KOPT-K1 (cell line): ENCODE results near the gene MAGI2.
"Not testable (repeated sequence)": the region's sequence is repeated elsewhere in the genome, so short reads cannot be mapped to it uniquely, and the experiment has no call there.

ENCODE experiments used
- H3K27ac ChIP-seq: fragments of 200-600 bp; sonication (generic); 2 replicates; pipeline ENCODE4 v1.5.1; 2016; ENCODE audit warnings: antibody characterized with exemption, mild to moderate bottlenecking, low read depth, low read length; ENCODE audit not compliant: poor library complexity, severe bottlenecking
- H3K36me3 ChIP-seq: fragments of 200-600 bp; sonication (generic); 2 replicates; pipeline ENCODE4 v1.5.1; 2017; ENCODE audit warnings: antibody characterized with exemption, mild to moderate bottlenecking, low read length, moderate library complexity; ENCODE audit not compliant: insufficient read depth
- H3K9me3 ChIP-seq: fragments of 200-600 bp; sonication (generic); 2 replicates; pipeline ENCODE4 v1.5.1; 2017; ENCODE audit warnings: antibody characterized with exemption, low read length, mild to moderate bottlenecking; ENCODE audit not compliant: insufficient read depth, poor library complexity, severe bottlenecking

Gene MAGI2

DNA sequence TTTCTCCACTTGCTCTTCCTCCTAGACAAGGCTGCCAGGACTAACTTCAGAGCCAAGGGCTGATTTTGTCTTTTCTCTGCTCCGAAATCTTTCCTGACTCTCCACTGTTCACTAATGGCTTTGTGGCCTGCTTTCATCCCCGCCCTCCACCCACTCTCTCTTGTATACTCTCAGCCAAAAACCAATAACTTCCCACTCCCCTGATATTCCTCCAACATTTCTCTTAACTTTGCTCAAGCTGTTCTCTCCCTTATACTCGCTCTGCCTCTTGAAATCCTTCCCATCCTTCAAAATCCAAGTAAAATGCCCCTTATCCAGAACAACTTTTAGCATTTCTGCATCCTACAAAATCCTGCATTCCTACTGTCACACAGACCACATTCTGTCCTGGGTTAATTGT is 1440.1 kb downstream of the MAGI2 start:
- Histone ChIP-seq H3K36me3 (no peaks in the 10 kb centered on the region), H3K27ac (no peak overlapping the region), H3K9me3 (no peaks in the 10 kb centered on the region)

DNA sequence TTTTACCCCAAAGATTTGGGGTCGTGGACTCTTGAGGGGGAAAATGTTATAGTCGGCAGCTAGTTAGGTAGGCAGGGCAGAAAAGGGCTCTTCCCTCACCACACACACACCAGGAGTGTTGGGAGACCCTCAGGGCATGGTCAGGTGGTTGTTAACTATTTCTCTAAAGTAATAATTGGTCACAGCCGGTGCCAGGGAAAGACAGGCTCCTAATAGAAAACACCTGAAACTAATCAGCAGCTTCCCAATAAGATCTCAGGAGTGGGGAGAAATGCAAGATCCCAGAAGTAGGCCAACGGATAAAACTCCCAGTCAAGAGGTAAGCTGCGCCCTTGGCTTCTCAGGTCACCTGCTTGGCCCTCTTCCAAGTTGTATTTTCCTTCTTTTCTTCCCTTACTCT is 1441.8 kb downstream of the MAGI2 start:
- no peaks in the 10 kb centered on the region for H3K36me3 ChIP-seq
- no peaks in the 10 kb centered on the region for H3K9me3 ChIP-seq
- H3K27ac ChIP-seq = no peak overlapping the region

DNA sequence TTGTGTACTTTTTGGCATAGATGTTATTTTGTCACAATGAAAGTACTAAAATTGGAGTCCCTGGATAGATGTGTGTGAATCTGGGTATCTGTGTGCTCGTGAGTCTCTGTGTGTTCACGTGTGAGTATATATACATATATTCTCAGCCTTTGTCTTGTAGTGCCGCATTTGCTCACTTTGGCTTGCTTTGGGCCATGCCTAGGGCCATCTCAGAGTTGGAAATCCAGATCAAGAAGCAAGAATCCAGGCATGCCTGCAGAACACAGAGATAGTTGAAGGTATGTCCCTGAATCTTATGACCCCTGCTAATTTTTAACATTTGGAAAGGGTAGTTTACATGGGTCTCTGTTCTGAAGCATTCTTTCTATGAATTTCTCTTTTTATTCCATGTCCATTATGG is 1446.2 kb downstream of the MAGI2 start:
- Histone ChIP-seq H3K36me3 (no peaks in the 10 kb centered on the region), H3K27ac (no peak overlapping the region), H3K9me3 (no peaks in the 10 kb centered on the region)

DNA sequence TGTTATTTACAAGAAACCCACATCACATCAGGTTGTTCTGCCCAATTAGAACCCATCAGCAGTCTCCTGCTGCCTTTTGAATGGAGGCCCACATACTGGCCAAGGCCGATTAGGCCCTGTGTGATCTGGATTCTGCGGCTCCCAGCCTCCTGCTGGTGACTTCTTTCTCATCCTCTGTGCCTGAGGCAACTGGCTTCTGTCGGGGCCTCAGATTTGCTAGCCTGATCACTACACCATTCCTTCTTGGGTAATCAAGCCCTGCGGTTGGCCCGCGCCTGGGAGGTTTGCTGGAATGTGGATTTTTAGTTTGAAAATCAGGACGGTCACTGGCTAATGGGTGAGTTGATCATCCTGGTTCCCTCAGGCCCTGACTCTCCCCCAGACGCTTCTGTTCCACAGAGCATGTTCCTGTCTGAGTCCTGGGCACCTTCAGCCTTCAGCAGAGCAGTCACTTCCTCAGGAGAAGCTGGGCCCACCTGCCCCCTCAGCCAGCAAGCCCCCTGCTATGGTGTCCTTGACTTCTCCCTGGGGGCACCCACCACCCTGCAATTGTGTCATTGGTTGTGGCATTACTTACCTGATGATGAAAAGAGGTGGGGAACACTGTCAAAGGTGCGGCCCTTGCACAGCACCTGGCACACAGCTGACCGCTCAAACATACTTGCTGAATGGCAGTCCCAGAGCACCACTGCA is 1447.3 kb downstream of the MAGI2 start:
- Histone ChIP-seq H3K27ac (no peak overlapping the region), H3K36me3 (no peaks in the 10 kb centered on the region), H3K9me3 (no peaks in the 10 kb centered on the region)

DNA sequence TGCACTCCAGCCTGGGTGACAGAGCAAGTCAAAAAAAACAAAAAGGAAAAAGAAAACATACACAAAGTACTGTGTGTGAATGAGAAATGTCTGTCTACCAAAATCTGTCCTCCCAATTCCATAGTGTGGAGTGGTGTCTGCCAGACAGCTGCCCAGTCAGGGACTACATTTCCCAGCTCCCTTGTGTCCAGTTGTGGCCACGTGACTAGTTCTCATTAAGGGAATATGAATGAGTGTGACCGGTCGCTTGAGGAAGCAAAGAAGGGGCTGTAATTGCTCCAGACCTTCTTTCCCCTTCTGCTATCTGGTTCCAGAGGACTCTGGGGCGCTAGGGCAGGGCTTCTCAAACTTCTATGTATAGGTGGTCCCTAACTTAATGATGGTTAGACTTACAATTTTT is 1450.8 kb downstream of the MAGI2 start:
- no peaks in the 10 kb centered on the region for H3K9me3 ChIP-seq
- no peaks in the 10 kb centered on the region for H3K36me3 ChIP-seq
- H3K27ac ChIP-seq = no peak overlapping the region

DNA sequence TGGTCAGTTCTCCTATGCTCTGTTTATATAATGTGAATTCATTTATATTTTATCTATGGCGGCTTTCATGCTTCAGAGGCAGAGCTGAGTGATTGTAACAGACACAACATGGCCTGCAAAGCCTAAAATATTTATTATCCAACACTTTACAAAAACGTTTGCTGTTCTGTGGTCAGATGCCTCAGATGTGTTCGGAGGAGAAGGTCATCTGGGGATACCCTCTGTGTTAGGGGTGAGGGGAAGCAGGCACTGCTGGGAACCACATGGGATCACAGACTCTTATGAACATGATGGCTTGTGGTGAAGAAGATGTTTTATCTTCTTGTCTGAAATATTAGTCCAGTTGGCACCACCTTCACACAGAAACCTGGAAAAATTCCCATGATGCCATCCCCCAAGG is 1451.4 kb downstream of the MAGI2 start:
- no peak overlapping the region for H3K27ac ChIP-seq
- no peaks in the 10 kb centered on the region for H3K36me3 ChIP-seq
- no peaks in the 10 kb centered on the region for H3K9me3 ChIP-seq

DNA sequence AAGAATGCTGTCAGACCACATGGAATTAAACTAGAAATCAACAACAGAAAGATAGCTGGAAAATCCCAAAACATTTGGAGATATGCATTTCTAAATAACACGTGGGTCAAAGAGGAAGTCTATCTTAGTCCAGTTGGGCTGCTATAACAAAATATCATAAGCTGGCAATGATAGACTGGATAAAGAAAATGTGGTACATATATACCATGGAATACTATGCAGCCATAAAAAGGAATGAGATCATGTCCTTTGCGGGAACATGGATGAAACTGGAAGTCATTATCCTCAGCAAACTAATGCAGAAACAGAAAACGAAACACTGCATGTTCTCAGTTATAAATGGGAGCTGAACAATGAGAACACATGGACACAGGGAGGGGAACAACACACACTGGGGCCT is 1454.3 kb downstream of the MAGI2 start:
- H3K36me3 ChIP-seq, H3K27ac ChIP-seq, H3K9me3 ChIP-seq: not testable (repeated sequence)

DNA sequence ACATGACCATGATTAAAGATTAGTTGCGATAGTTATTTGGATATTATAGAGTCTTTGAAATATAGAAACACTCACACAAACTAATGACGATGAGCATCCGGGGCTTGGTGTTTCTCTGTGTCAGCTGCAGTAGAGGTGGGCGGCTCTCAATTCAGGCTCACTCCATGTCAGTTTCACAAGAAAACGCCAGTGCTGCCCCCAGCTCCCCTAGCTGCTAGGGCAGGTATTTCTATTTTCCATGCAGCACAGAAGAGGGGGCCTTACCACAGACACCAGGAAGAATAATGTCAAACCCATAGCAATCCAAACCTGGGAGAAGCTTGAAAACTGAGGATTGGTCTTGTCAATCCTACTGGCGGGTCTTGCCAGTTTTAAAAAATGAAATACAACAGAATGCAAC is 1457.8 kb downstream of the MAGI2 start:
- no peak overlapping the region for H3K27ac ChIP-seq
- no peaks in the 10 kb centered on the region for H3K36me3 ChIP-seq
- H3K9me3 ChIP-seq = no peaks in the 10 kb centered on the region

DNA sequence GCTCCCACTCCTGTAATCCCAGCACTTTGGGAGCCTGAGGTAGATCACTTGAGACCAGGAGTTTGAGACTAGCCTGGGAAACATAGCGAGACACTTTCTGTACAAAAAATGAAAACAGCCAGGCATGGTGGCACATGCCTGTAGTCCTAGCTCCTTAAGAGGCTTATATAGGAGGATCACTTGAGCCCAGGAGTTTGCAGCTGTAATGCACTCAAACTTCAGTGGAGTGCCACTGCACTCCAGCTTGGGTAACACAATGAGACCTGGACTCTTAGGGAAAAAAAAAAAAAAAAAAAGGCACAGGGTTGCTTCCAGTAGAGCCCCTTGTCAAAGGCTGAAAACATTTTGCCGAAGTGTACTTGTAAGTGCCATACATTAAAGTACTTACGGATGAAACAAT is 1459.6 kb downstream of the MAGI2 start:
- H3K36me3 ChIP-seq = no peaks in the 10 kb centered on the region
- H3K27ac ChIP-seq = no peak overlapping the region
- H3K9me3 ChIP-seq = no peaks in the 10 kb centered on the region

DNA sequence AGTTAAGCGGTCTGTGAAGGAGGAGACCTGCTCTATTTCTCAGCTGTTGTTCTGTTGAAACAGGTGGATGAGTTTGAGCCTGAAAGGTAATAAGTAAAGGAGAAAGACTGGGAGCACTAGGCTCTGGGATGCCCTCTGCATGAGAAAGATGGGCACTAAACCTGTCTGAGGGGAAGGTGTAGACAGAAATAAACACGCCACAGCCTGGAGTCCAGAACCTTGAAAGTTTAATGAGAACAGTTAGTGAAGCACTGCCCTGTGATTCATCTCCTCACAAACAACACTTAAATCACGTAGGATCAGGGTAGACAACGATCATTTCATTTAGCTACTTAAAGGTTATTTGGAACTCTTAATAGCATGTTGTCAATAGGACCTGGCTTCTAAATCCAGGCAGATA is 1461.8 kb downstream of the MAGI2 start:
- H3K9me3 ChIP-seq = no peaks in the 10 kb centered on the region
- H3K36me3 ChIP-seq = no peaks in the 10 kb centered on the region
- H3K27ac ChIP-seq = no peak overlapping the region

DNA sequence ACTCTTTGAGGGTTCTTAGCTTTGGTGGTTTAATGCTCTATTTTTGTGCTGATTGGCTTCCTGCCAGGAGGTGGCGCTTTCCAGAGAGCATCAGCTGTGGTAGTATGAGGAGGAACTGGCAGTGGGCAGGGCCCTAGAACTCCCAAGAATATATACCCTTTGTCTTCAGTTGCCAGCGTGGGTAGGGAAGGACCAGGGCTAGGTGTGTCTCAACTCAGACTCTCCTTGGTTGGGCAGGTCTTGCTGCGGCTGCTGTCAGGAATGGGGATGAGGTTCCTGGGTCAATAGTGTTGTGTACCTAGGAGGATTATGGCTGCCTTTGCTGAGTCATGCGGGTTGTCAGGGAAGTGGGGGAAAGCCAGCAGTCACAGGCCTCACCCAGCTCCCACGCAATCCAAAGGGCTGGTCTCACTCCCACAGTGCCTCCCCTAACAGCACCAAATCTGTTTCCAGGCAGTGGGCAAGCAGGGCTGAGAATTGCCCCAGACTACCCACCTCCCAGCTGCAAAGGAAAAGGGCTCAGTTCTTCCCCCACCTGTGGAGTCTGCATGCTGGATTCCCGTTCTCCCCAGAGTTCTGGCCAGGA is 1463.4 kb downstream of the MAGI2 start:
- no peaks in the 10 kb centered on the region for H3K36me3 ChIP-seq
- no peak overlapping the region for H3K27ac ChIP-seq
- H3K9me3 ChIP-seq = no peaks in the 10 kb centered on the region

DNA sequence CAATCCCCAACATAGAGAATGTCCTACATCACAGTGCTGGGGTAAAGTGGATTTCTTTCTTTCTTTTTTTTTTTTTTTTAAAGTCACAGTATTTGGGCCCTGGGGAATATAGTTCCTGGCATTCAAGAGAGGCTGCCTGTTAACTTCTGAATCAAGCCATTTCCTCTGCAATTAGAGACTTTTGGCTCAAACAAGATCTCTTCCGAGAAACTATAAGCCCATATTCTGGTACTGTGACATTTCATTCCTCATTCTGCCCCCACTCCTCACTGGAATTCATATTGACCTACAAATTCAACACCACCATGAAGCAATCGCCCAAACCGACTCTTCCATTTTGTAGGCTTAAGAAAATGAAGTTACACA is 1467.5 kb downstream of the MAGI2 start:
- H3K27ac ChIP-seq = no peak overlapping the region
- H3K36me3 ChIP-seq = no peaks in the 10 kb centered on the region
- H3K9me3 ChIP-seq = no peaks in the 10 kb centered on the region

DNA sequence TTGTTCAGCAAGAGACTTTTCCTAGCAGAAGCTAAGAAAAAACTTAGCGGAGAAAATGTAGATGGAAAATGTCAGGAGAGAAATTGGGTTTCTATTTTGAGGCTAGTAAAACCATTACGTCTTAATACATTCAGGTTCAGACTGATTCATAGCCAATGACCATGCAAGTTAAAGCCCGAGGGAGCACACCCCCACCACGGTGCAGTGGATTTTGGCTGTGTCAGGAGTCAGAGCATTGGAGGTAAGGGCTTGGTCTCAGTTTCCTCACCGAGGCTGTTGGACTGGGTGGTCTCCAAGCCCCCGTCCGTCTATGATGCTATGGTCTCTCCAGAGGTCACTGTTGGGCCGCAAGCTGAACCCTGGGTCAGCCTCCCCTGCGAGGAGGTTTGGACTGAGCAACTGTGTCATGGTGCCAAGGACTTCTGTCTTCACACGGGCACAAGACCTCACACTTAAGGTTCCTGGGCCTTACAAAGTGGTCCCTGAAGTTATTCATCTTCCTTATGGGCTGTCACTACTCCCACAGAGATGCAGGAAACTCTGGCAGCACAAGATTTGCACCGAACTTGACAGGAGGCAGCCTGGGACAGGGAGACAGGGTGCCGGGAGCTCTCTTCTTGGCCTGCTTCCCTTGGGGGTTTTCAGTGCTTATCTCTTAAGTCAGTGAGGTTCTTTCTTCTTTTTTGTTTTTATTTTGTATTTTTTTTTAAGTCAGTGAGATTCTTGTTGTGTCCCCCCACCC is 1468.1 kb downstream of the MAGI2 start:
- no peak overlapping the region for H3K27ac ChIP-seq
- no peaks in the 10 kb centered on the region for H3K36me3 ChIP-seq
- no peaks in the 10 kb centered on the region for H3K9me3 ChIP-seq

DNA sequence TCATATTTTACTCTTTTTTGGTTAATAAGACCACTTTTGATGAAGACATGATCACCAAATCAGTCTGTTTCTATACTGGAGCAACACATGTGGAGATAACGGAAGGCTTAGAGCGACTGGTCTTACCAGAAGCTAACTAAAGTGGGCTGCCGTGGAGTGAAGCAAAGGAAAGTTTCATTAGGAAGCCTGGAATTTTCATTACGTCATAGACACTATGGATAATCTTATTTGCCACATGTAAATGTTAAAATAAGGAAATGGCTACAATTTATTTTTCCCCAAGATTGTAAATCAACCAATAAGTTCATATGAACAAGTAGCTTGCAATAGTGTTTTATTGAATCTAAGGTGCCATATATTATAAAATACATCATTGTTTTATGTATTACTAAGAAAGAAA is 1469.5 kb downstream of the MAGI2 start:
- no peak overlapping the region for H3K27ac ChIP-seq

DNA sequence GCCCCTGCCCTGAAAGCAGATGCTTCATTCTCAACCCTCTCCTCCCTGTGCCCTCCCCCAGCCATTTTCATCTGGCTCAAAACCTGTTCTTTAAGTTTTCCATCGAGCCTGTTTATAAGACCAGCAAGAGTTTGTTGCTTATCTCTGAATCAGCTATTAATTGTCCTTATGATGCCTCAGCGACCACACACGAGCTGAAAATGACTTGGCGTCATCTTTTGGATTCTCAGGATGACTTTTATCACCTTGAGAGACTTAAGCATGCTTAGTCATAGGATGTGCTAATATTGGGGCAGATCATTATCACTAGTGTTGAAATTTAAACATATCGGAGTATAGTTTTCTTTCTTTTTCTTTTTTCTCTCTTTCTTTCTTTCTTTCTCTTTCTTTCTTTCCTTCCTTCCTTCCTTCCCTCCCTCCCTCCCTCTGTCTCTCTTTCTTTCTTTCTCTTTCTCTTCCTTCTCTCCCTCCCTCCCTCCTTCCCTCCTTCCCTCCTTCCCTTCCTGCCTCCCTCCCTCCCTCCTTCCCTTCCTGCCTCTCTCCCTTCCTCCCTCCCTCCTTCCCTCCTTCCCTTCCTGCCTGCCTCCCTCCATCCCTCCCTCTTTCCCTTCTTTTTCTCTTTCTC is 1470.4 kb downstream of the MAGI2 start:
- H3K27ac ChIP-seq = no peak overlapping the region
- H3K9me3 ChIP-seq = no peaks in the 10 kb centered on the region
- H3K36me3 ChIP-seq = no peaks in the 10 kb centered on the region

More for the DNA sequence above, 1469.5 kb downstream of the MAGI2 start:
- Histone ChIP-seq H3K9me3 (no peaks in the 10 kb centered on the region), H3K36me3 (no peaks in the 10 kb centered on the region)
